Stimulated activated naive CD8-positive, alpha-beta T cell treated with anti-CD3 and anti-CD28 coated beads, Interleukin-15, Interleukin-2, amounts not matched to agents 100 U/mL and 50 U/mL, for 24 hours (primary cell): ENCODE data around the gene ST6GALNAC4.

Source experiments
- ATAC-seq: fragments of 150-1000 bp; cut with Tn5 transposase; one replicate; pipeline ENCODE4 v1.10.0; 2021
- DNase-seq: peaks from one replicate; pipeline ENCODE4 v3.0.0; 2021

Gene ST6GALNAC4

DNA sequence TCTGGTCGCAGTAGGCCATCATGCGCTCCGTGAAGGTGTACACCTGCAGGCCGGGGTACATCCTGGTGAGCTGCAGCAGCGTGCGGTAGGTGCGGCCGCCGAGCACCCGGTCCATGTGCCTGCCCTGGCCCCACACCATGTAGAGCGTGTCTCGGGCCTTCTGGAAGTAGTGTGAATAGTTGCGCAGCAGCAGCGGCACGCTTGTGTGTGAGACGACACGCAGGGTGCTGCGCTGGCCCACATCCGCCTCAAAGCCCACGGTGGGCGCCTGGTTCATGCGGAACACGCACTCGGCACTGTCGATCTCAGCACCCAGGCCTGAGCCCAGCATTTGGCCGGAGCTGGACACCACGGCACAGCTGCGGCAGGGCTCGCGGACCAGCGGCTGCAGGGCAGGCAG is 4.5 kb downstream of the ST6GALNAC4 start:
- ATAC-seq (no peak), DNase-seq (no peak)

DNA sequence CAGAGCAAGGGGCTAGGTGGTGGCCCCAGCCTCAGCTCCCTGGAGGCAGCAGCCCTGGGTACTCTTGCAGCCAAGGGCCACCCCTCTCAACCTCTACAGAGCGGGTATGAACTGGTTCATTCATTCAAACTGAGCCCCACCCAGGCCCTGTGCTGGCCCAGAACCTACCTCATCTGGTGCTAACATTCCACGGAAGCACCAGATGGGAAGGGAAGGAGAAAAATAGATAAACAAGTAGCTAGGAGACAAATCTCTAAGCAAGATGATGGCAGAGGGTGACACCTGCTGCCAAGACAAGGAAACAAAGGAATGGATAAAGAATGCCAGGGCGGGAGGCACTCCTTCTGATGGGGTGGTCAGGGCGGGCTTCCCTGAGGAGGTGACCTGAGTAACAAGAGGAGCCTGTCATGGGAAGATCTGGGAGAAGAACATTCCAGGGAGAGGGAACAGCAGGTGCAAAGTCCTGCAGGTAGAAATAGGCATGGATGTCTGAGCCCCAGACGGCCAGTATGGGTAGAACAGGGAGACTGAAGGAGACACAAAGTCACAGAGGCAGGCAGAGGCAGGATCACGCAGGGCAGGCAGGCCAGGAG is 6.1 kb downstream of the ST6GALNAC4 start:
- DNase-seq (no peak), ATAC-seq (no peak)

DNA sequence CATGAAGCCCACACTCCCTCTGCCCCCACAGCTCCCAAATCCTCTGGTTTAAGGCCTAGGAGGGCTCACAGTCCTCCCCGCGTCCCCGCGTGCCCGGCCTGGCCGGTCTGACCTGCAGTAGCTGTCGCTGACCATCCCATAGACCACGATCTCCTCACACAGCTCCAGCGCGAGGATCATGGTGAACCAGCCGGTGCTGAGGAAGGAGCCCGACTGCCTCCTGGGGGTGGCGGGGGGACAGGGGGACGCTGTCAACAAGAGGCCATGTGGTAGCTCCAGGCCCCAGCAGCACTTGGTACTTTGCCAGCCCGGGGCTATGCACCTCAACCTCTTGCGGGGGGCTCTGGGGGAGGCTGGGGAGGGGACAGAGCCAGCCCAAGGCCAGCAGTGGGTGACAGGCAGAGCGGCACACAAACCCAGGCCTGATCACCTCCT is 7.0 kb downstream of the ST6GALNAC4 start:
- DNase-seq: no peak
- ATAC-seq: no peak

DNA sequence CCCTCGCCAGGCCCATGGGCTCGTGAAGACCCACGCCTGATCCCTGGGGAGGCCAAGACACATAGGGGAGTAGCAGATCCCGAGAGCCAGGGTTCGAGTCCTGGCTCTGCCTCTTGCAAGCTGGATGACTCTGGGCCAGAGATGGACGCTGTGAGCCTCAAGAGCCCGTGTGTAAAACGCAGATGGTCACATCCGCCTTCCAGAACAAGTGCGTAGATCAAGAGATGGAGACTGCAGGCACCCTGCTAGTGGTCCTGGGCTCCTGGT is 8.2 kb downstream of the ST6GALNAC4 start:
- DNase-seq (no peak), ATAC-seq (no peak)

DNA sequence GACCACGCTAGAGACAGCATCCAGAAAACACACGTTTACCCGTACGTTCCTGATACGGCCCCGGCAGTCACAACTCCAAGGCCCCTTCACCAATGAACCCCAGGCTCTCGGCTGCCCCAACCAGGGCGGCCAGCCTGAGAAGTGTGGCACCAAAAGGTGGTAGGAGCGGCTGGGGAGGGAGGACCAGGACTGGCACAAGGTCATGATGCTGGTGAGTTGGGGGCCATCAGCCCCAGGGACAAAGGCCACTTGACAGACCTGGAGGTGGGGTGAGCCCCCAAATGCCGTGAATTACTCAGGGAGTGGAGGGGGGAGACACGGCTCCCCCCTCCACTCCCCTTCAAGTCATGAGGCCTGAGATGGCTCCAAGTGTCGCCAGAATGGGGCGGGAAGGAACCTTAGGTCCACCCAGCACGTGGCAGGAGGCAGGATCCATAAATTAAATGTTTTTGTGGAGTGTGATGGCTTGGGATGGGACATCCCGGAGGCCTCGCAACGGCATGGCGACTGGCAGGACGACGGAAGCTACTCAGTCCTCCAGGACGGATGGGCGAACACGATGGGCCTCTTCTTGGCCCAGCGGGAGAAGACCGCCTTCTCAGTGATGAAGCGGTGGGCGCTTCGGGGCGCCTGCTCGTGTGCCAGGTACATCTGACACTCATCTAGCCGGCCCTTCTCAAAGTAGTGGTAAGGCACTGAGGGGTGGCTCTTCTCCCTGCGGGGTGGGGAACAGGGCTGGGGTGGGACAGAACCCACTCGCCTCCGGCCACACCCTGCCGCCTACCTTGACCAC is 8.8 kb downstream of the ST6GALNAC4 start:
- DNase-seq (no peak), ATAC-seq (no peak)

DNA sequence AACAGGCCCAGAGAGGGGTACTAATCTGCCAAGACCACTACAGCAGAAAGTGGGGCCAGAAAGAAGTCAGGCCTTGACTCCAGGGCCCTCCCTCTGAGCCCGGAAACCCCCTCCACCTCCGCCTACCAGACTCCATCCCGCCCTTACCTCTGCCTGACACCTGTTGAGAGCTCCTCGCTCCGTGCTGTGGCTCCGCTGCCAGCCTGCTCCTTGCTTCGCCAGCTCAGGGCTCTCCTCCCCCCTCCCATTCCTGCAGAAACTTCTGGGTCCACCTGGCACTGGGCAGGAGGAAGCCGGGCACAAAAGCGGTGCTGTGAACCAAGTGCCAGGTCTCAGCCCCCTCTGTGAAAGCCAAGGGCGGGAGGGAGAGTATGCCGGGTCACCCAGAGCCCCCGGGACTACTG is 11.1 kb downstream of the ST6GALNAC4 start:
- DNase-seq: peak; percentile 66
- peak; percentile 38 for ATAC-seq

DNA sequence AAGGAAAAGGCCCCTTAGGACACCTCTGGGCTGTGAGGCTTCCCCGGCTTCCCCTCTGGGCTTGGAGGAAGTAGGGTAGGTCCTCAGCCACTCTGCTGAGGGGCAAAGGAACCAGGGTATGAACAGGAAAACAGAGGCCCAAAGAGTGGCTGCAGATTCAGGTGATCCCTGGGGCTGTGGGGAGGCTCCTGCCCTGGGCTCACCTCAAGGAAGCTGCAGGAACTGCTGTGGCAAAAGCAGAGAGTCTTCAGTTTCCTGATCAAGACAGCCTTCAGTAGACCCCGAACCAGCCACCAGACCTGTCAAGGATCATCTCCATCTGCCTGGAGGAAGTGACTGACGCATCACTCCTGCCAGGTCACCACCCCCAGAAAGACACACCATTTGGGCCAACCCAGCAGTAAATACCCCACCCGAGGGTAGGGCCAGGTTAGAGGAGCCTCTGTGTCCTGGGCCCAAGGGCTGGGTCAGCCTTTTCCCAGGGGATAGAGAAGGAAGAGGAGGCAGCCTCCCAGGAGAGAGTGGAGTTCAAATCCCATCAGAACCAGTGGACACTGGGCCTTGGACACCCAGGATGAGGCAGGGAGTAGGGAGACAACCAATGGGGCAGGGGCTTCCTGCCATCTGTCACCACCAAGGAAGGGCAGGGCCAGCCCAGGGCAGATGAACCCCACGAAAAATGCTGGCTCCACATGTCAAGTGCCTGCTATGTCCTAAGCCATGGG is 11.7 kb downstream of the ST6GALNAC4 start:
- ATAC-seq (peak; percentile 65), DNase-seq (peak; percentile 66)

DNA sequence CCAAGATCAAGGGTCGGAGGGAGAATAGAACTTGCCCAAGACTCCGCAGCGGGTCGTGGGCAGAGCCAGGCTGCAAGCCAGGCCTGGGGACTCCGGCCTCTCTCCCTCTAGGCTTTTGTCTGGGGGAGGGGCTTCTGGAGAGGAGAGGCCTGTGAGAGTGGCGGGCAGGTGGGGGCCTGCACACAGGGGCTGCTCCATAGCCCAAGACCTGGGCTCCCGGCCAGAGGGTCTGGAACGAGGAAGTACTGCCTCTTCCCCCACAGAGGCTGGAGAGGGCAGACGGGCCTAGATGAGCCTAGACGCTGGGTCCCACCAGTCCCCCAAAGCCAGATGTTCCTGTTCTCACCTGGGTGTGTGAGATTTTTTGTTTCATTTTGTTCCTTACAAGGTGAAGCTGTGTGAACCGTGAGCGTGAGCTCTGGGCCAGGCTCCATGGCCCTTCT is 12.3 kb downstream of the ST6GALNAC4 start:
- DNase-seq: peak; percentile 31
- no peak for ATAC-seq

DNA sequence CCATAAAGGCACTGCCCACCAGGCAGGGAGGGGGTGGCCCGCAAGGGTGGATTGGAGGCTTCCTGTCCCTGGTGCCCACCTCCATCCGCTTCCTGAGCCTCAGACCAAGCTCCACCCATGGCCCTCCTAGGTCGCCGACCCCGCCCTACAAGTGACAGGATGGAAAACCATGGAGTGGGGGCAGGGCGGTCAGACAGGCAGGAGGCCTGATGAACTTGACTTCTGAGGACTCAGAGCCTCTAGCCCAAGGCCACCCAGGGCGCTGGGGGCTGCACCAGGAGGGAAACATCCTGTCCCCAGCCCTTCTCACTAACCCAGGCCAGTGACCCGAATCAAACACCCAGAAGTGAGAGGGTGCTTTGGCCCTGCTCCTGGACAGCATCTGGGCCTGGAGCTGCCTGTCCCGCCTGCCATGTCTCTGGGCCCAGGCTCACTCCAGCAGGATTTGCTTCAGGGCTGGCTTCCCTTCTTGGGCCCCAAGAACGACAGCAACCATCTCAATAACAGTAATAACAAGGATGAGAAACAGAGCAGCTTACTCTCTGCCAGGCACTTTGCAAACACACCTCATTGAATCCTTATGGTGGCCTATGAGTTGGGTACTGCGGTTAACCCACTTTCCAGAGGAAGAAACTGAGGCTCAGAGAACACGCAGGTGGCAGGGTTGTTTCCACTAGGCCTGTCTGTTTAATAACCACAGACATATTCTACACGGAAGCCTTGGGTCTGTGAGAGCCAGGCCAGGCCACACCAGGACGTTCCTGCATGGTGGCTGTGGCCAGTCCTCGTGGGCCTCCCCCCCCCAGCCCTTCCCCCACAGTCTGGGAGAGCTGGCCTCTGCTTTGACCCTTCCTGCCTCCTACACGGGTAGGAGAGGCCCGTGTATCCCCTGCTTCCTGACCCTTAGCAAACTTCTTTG is 13.0 kb downstream of the ST6GALNAC4 start:
- DNase-seq (peak; percentile 96), ATAC-seq (peak; percentile 60)

DNA sequence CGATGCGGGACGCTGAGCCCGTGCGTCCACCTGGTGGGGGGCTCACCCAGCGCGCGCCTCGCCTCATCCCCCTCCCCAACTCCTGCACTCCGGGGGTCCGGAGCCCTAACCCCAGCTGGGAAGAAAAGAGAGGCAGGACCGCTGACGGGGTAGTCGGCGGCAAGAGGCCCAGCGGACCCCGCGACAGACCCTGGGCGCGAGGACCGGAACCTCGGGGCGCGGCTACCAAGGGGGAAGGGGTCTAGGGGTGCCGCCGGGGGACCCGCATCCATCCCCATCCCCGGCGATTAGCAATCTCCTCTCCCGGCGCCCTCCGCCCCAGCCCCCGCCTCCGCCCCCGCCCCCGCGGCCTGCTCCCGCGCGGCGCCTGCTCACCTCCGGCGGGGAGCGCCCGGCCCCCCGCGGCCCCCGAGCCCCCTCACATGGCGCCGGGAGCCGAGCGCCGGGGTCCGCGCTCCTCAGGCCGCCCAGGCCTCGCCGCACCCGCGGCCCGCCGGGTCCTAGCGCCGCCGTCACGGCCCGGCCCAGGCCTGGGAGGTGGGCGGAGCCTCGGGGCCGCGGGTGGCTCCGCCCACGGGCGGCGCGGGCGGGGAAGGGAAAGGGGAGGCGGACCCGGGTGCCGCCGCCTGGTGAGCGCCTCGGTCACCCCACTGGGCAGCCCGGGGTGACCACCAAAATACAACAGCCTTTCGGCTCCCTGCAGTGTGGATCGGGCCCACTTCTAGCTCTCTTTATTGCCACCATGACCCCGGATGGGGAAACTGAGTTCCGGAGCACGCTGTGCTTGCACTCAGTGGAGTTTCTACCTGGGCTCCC is 17.5 kb downstream of the ST6GALNAC4 start, which contains the start of gene ST6GALNAC6:
ST6GALNAC6 (minus strand) TSS at position 476 of the 816 bp plus-strand sequence. CDS start 1,622 bp downstream, outside the sequence.
- DNase-seq (peak; percentile 87), ATAC-seq (peak; percentile 77)

DNA sequence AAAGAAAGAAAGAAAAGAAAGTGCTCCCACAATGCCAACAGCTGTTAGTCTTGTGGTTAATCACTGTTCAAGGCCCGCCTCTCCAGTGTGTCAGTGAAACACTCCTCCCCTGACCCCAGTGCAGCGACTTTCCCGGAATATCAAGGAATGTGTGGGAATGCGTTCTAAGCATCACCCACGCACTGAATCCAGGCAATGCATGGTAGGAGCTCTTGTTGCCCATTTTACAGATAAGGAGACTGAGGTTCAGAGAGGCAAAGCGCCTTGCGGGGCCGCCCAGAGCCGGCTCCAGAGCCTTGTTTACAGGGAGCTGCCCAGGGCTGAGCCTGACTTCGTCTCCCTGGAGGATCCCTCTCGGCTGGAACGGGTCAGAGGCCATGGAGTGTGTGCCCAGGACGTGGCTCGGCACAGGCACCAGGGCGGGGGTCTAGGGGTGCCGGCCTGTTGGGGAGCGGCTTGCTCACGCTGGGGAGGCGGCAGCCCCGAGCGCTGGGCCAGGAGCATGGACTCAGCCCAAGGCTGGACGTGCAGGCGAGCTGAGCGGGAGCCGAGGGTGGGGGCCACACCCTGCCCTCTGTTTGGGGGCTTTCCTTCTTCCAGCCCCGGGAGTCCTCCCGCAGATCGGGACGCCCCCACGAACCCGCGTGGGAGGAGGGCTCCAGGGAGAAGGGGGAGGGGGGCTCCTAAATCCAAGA is 18.3 kb downstream of the ST6GALNAC4 start:
- ATAC-seq (peak; percentile 7), DNase-seq (peak; percentile 52)

DNA sequence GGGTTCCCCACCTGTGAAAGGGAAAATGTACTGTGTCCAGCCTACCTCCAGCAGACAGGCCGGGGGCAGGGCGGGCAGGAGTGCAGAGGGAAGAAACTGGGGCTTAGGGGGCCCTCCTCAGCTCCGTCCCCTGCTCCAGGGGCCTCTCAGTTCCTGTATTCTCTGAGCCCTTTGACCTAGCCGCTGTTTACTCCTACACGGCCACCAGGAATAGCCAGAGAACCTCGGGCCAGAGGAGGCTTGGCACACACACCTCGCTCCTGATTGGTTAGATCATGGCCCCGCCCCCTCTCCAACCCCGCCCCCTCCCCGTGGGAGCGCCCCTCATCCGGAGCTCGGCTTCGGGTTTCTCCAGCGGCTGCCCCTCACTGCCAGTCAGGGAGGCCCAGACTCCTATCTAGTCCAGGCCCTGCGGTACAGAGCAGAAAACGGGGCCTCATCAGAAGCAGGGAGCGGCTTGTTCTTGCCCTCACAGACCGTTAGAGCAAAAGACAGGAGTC is 19.6 kb downstream of the ST6GALNAC4 start:
- ATAC-seq (no peak), DNase-seq (peak; percentile 62)

DNA sequence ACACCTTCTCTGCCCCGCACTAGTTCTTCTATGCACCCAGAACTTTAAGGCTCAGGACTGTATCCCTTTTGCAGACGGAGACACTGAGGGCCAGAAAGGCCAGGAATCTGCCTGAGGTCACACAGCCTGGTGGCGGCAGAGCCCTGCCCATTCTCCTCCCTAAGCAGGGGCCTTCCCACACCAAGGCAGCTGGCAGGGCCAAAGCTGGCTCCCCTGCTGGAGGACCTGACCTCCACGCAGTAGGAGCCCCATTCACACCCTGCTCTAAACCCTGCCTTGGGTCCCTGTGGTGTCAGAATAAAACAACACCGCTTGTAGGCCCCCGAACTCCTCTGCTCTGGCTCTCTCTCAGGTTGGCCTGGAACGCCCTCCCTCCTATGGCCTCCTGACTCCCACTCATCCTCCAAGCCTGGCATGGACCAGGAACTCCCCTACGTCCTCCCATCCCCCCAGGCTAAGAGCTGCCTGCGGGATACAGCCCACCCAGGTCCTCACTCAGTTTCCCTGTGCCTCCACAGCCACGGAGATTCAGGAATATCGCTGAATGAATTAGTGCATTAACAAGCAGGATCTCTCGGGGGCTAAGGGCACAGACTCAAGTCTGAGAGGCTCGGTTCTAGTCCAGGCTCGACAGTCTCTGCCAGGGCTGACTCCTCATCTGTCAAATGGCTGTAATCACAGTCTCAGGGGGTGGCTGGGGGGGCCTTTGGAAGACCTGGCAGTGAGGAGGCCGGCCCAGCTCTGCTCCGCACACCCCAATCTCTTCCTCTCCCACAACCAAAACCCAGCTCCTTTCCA is 20.2 kb downstream of the ST6GALNAC4 start:
- ATAC-seq (no peak), DNase-seq (no peak)

DNA sequence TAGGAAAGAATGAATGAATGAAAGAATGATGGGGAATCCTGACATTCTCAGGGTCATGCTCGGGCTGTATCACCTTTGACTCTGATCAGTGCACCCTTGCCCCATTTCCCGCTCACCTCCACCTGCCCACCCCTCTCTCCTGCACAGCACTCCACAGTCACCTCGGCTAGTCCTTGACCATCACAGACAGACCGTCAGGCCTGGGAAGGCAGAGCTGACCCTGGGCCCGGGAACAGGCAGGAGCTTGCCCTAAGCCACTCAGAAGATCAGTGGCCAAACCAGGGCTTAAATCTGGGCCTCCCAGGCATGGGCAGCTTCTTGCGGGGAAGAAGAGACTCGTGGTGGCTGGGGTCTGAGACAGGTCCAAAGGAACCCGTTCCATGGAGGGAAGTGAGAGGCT is 21.0 kb downstream of the ST6GALNAC4 start:
- no peak for ATAC-seq

DNA sequence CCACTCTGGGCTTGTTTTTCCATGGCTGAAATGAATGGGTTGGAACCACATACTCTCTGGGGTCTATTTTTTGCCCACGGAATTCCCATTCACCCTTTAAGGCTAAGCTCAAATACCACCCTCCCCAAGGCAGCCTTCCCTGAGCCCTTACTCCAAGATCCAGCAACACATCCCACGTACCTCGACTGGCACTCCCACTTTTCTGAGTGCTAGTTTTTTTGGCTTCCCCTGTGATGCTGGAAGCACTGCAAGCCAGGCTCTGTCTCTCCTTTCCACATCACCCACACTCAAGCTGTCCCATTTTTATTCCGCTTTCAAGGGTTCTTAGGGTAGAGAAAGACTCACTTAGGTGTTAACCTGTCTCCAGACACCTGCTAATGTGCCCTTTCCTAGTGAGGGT is 23.4 kb downstream of the ST6GALNAC4 start:
- no peak for DNase-seq
- ATAC-seq: no peak

More for the DNA sequence above, 21.0 kb downstream of the ST6GALNAC4 start:
- DNase-seq: no peak

DNA sequence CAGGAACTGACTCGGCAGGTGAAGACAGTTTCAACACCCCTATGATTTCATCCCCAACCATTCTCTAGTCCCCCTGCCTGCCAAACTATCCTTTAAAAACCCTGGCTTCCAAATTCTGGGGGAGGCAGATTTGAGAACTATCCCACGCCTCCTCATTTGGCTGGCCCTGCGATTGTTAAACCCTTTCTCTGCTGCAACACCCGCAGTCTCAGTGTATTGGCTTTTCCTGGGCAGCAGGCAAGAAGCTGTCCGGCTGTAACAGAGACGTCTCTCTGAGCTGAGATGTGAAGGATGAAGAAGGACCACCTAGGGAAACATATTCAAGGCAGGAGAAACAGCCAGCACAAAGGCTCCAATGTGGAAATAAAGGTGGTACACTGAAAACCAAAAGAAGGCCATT is 24.0 kb downstream of the ST6GALNAC4 start:
- no peak for ATAC-seq
- DNase-seq: no peak

DNA sequence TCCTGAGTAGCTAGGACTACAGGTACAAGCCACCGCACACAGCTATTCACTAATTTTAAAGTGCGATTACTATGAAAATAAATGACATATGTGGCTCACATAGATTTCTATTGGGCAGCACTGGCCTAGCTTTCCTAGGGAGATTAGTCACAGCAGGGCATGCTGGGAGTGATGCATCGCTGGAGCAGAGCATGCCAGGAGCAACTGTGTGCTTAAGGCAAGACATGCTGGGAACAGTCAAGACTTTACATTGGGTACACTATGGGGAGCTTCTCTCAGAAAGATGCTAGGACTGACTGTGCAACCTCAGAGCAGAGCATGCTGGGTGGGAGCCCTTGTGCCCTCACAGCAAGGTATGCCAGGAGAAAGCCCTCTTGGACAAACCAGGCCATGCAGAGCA is 26.8 kb downstream of the ST6GALNAC4 start:
- ATAC-seq: no peak
- DNase-seq: no peak

DNA sequence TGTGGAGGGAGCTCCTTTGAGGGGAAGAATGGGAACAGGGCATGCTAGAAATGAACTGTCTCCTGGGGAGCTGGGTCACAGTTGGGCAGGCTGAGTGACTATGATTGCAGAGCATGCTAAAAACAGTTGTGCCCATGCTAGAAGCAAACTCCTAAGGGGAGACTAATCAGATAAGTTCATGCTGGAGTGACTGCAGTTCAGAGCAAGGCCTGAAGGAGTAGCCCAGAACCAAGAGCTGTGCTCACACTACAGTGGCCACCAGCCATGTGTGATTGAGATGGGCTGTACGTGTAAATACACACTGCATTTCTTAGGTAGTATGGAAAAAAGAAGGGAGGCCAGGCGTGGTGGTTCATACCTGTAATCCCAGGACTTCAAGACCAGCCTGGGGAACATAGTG is 29.0 kb downstream of the ST6GALNAC4 start:
- DNase-seq (no peak), ATAC-seq (no peak)

DNA sequence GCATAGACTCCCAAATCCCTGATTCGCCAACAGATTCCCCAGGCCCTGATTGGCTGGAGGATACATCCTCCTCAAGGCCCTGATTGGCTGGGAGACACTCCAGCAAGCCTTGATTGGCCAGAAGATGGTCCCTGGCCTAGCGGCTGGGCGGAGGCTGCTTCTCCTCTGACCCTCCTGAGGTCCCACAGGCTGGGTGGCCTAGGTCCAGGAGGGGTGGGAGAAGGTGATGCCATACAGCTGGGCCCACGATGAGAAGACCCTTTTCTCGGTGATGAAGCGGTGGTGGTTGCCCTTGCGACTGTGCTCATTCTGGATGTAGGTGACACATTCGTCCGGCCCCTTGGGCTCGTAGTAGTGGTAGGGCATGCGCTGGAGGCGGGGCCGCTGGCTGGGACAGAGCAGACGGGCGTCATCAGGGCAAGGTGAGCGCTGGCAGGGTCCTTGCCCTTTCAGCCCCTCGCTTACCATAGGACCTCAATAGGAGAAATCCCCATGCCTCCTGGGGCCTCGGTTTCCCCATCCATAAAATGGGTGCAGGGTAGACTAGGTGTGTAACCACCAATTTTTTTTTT is 30.4 kb downstream of the ST6GALNAC4 start:
- no peak for ATAC-seq

More for the DNA sequence above, 30.4 kb downstream of the ST6GALNAC4 start:
- no peak for DNase-seq
